K562 (cell line): Measurements from ENCODE around the gene TMEM179. TPM values are rescaled to one million over a fixed set of nuclear protein-coding genes. Genes with fewer than 3 reads are reported as not detected.

Source experiments
- ATAC-seq: fragments of 200-7000 bp; cut with Tn5 transposase; 3 replicates; pipeline ENCODE4 v1.9.1; 2020; ENCODE audit warnings: moderate library complexity
- BruUV-seq: library from RNA; stranded (reverse); fragments of 400-500 nt; replicated peaks from 2 replicates; lab custom pipeline; 2021; lab: Mats Ljungman, UMichigan
- CTCF ChIA-PET: fragments of 300-600 bp; formaldehyde crosslinking; extraction: SDS; loops from one replicate; lab custom pipeline; 2021; ENCODE audit warnings: low intra/inter-chr PET ratio; lab: Yijun Ruan, JAX
- POLR2A ChIA-PET: fragments of 300-600, 350-650 bp; sonication (Branson Sonifier 250); formaldehyde crosslinking; extraction: SDS; loops from one replicate; lab custom pipeline; 2021; ENCODE audit warnings: antibody characterized with exemption, inconsistent platforms; lab: Yijun Ruan, JAX
- DNase-seq, 4 experiments: peaks; one replicate each; pipeline versions ENCODE4 v3.0.0 to v3.0.0-alpha.2; 2011 to 2018; ENCODE audit warnings: low spot score in 3 of 4, mixed read lengths in 3 of 4; ENCODE audit errors: extremely low read depth in 1 of 4
- FAIRE-seq: peaks from 2 replicates; lab custom pipeline; 2011; peaks lifted over from hg19 to GRCh38; lab: Jason Lieb, UNC
- H2AFZ ChIP-seq: 2 replicates; pipeline ENCODE4 v1.6.0; 2011; ENCODE audit warnings: low read depth, low read length, control low read depth, inconsistent platforms
- H3K27ac ChIP-seq: fragments of 200-600 bp; 3 replicates; pipeline ENCODE4 v1.8.0; 2011; ENCODE audit warnings: low read depth, mild to moderate bottlenecking, control low read depth, inconsistent platforms, low read length, moderate library complexity, mixed read lengths; ENCODE audit errors: extremely low read depth
- H3K27me3 ChIP-seq, 2 experiments: fragments of 300-600 bp in 1 of 2; 2 replicates in 1 of 2; 3 replicates in 1 of 2; pipeline versions ENCODE4 v1.6.0 to v1.8.0; 2011; ENCODE audit warnings: inconsistent platforms in 2 of 2, low read length in 2 of 2, mild to moderate bottlenecking in 1 of 2, mixed read lengths in 1 of 2, moderate library complexity in 1 of 2; ENCODE audit not compliant: control insufficient read depth in 2 of 2, insufficient read depth in 2 of 2
- H3K36me3 ChIP-seq: fragments of 300-600 bp; 3 replicates; pipeline ENCODE4 v1.8.0; 2011; ENCODE audit warnings: mild to moderate bottlenecking, low read length, inconsistent platforms; ENCODE audit not compliant: control insufficient read depth, insufficient read depth
- H3K4me1 ChIP-seq, 2 experiments: fragments of 200-600 bp in 1 of 2; replicated peaks in 1 of 2; 2 replicates in 1 of 2; 3 replicates in 1 of 2; pipeline versions ENCODE4 v1.5.1 to v1.8.0; 2011; ENCODE audit warnings: inconsistent platforms in 2 of 2, low read length in 2 of 2, mild to moderate bottlenecking in 1 of 2, mixed read lengths in 1 of 2, moderate library complexity in 1 of 2; ENCODE audit not compliant: control insufficient read depth in 2 of 2, insufficient read depth in 2 of 2
- H3K4me2 ChIP-seq: 2 replicates; pipeline ENCODE4 v1.6.1; 2011; ENCODE audit warnings: low read length, control low read depth, inconsistent platforms, mixed read lengths; ENCODE audit not compliant: insufficient read depth
- H3K4me3 ChIP-seq: fragments of 200-600 bp; sonication (generic), shearing (Covaris generic); 2 replicates; pipeline ENCODE4 v1.5.1; 2016; ENCODE audit warnings: control low read depth, inconsistent platforms
- H3K79me2 ChIP-seq: fragments of 200-600 bp; 3 replicates; pipeline ENCODE4 v1.8.0; 2011; ENCODE audit warnings: low read length, inconsistent platforms; ENCODE audit not compliant: control insufficient read depth, insufficient read depth
- H3K9ac ChIP-seq, 2 experiments: 2 replicates each; pipeline versions ENCODE4 v1.6.0 to v1.6.1; 2011; ENCODE audit warnings: low read depth in 2 of 2, low read length in 2 of 2, control low read depth in 1 of 2, inconsistent platforms in 1 of 2, mild to moderate bottlenecking in 1 of 2, mixed read lengths in 1 of 2; ENCODE audit not compliant: insufficient read depth in 1 of 2
- H3K9me1 ChIP-seq: one replicate; pipeline ENCODE4 v1.6.0; 2011; ENCODE audit warnings: inconsistent platforms, mild to moderate bottlenecking, low read length, moderate library complexity; ENCODE audit not compliant: control insufficient read depth, insufficient read depth
- H3K9me3 ChIP-seq: replicated peaks from 2 replicates; pipeline ENCODE4 v1.5.1; 2011; ENCODE audit warnings: low read depth, low read length, inconsistent platforms; ENCODE audit not compliant: control insufficient read depth, insufficient read depth
- H4K20me1 ChIP-seq: replicated peaks from 2 replicates; pipeline ENCODE4 v1.6.1; 2011; ENCODE audit warnings: low read length, inconsistent platforms, mixed read lengths; ENCODE audit not compliant: control insufficient read depth, insufficient read depth
- CREB1 ChIP-seq, 2 experiments: sonication (generic) in 1 of 2; formaldehyde crosslinking in 1 of 2; IDR thresholded peaks; 2 replicates each; pipeline versions ENCODE4 v1.6.1 to v1.8.0; 2012 to 2022; ENCODE audit warnings: inconsistent platforms in 1 of 2, mild to moderate bottlenecking in 1 of 2, missing genetic modification reagents in 1 of 2, moderate library complexity in 1 of 2
- HMG20B ChIP-seq: fragments of 250-450 bp; sonication (Bioruptor Pico); IDR thresholded peaks from 2 replicates; pipeline ENCODE4 v1.5.0; 2021; ENCODE audit warnings: mild to moderate bottlenecking
- HNRNPH1 ChIP-seq: fragments of 200-400 bp; formaldehyde crosslinking; optimal IDR thresholded peaks from 2 replicates; pipeline ENCODE3; 2017; ENCODE audit warnings: low read depth, mild to moderate bottlenecking, low read length, moderate library complexity
- MCM2 ChIP-seq: fragments of 450-650 bp; IDR thresholded peaks from 2 replicates; pipeline ENCODE4 v1.6.1; 2017; ENCODE audit warnings: low read depth, mild to moderate bottlenecking
- MTA1 ChIP-seq: fragments of 450-650 bp; IDR thresholded peaks from 2 replicates; pipeline ENCODE4 v1.6.1; 2017; ENCODE audit warnings: borderline replicate concordance
- MXI1 ChIP-seq: IDR thresholded peaks from 2 replicates; pipeline ENCODE4 v1.6.1; 2011; ENCODE audit warnings: low read depth, mild to moderate bottlenecking, improper control_type of control experiment, low read length
- NCOR1 ChIP-seq: fragments of 450-650 bp; IDR thresholded peaks from 2 replicates; pipeline ENCODE4 v1.6.1; 2016; ENCODE audit warnings: mild to moderate bottlenecking, moderate library complexity
- SLC30A9 ChIP-seq: fragments of 250-450 bp; sonication (Bioruptor Pico); IDR thresholded peaks from 2 replicates; pipeline ENCODE4 v1.8.0; 2022; ENCODE audit warnings: mild to moderate bottlenecking, moderate library complexity
- SMARCA5 ChIP-seq: fragments of 450-650 bp; IDR thresholded peaks from 2 replicates; pipeline ENCODE4 v1.6.1; 2016
- STAT5B ChIP-seq: fragments of 250-450 bp; sonication (Bioruptor Pico); IDR thresholded peaks from 2 replicates; pipeline ENCODE4 v1.8.0; 2021; ENCODE audit warnings: mild to moderate bottlenecking, inconsistent platforms
- ZNF124 ChIP-seq: sonication (generic); formaldehyde crosslinking; IDR thresholded peaks from 2 replicates; pipeline ENCODE4 v1.8.1; 2022; ENCODE audit warnings: missing genetic modification reagents
- ZNF24 ChIP-seq: fragments of 450-650 bp; IDR thresholded peaks from 2 replicates; pipeline ENCODE4 v1.6.1; 2016
- ZNF696 ChIP-seq: fragments of 250-450 bp; sonication (Bioruptor Pico); conservative IDR thresholded peaks from 2 replicates; pipeline ENCODE4 v1.4.0; 2020; ENCODE audit warnings: mild to moderate bottlenecking, moderate library complexity
- WGBS: fragments of 100-300 bp; shearing (Covaris generic); methylation state at CpG from one replicate; pipeline ENCODE4 v1.1.6; 2016; ENCODE audit warnings: low coverage, mixed read lengths; ENCODE audit not compliant: insufficient coverage; ENCODE audit errors: missing lambda C conversion rate; 5-methylcytosine and 5-hydroxymethylcytosine counted together
- in situ Hi-C: fragments of 300-500 bp; cut with MboI; formaldehyde crosslinking; loops from 4 replicates; pipeline ENCODE4 v1.15.0; 2018; ENCODE audit warnings: inconsistent platforms, mixed read lengths
- intact Hi-C: fragments of 100-400 bp; cut with micrococcal nuclease; formaldehyde crosslinking; loops from 2 replicates; pipeline ENCODE4 v1.14.2; 2022
- polyA plus RNA-seq, 8 experiments: library from polyadenylated mRNA; depleted of rRNA in 4 of 8; stranded (reverse) in 5 of 8; unstranded in 3 of 8; fragments of >200 nt; fragmentation: Nextera tagmentation in 2 of 8; fragmentation: Illumina TruSeq in 1 of 8; extraction: Ambion mirVana in 2 of 8; extraction: Trizol in 1 of 8; gene quantifications; 2 replicates each; pipeline versions ENCODE4 v1.2.1 to v1.2.3, GENCODE V29; 2011 to 2014; ENCODE audit warnings: inconsistent platforms in 1 of 8, missing spikeins in 1 of 8
- total RNA-seq, 7 experiments: library from RNA; depleted of rRNA in 6 of 7; stranded (reverse); fragments of >200 nt in 6 of 7; fragmentation: Illumina TruSeq in 2 of 7; extraction: Trizol in 2 of 7; gene quantifications; 2 replicates each; pipeline versions ENCODE4 v1.2.1 to v1.2.3, GENCODE V29; 2011 to 2021; ENCODE audit warnings: low replicate concordance in 1 of 7
- TF ChIP-seq, protein P1 (sequence below): sonication (generic); formaldehyde crosslinking; IDR thresholded peaks from 2 replicates; pipeline ENCODE4 v1.9.0; 2022; ENCODE audit warnings: mild to moderate bottlenecking, missing genetic modification reagents
- TF ChIP-seq, protein P2 (sequence below): fragments of 450-650 bp; formaldehyde crosslinking; IDR thresholded peaks from 2 replicates; pipeline ENCODE4 v1.4.0; 2020; ENCODE audit warnings: mild to moderate bottlenecking
- TF ChIP-seq, protein P3 (sequence below): fragments of 250-450 bp; sonication (Bioruptor Pico); IDR thresholded peaks from 2 replicates; pipeline ENCODE4 v1.5.0; 2021
- TF ChIP-seq, protein P4 (sequence below): fragments of 200-800 bp; sonication (Bioruptor generic); IDR thresholded peaks from 2 replicates; pipeline ENCODE4 v1.6.1; 2017; ENCODE audit warnings: missing genetic modification characterization, missing compliant biosample characterization
- TF ChIP-seq, protein P5 (sequence below): sonication (generic); formaldehyde crosslinking; IDR thresholded peaks from 2 replicates; pipeline ENCODE4 v1.5.0; 2020; ENCODE audit warnings: missing genetic modification reagents

The TMEM179 gene
- total and polyA plus RNA-seq, 9 of the 15 experiments (the other 6 are each of a cell fraction or from before 2014, with no cell fraction given), result not detected

DNA sequence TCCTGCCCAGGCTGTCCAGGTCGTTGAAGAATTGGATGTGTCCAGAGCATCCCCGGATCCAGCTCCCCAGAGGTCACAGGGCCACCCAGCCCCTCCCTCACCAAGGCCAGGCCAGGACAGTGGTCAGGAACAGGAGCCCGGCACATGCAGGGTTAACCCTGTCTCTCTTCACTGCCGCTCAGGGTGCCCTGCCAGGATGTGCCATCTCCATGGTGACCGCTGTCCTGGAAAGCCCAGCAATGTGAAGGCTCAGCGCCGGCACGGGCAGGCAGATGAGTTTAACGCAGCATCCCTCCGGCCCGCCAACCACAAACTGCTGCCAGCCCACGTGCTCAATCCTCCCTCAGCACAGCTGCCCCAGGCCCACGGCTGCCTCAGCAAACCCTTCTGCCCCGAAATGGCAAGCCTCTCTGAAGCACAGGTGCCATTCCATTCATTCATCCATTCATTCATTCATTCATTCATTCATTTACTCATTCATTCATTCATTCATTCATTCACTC is 4.4 kb downstream of the TMEM179 start:
- H4K20me1 ChIP-seq, result no peaks in the 10 kb centered on the region
- ChIA-PET CTCF (no interaction called here), POLR2A (no interaction called here)
- 0% methylated on average over 7 of the region's 14 CpGs for WGBS
- no peak overlapping the region for H3K4me3 ChIP-seq
- H3K27me3 ChIP-seq, result peaks cover 3 to 21% of the 10 kb centered on the region in 2 experiments; a peak in 3 of 5 replicates
- in situ Hi-C loops, result no loop called here
- BruUV-seq, result no TSS peak
- no peak overlapping the region for H3K4me2 ChIP-seq
- no peaks in the 10 kb centered on the region for H3K9me1 ChIP-seq
- H3K27ac ChIP-seq, result no peak overlapping the region
- no peaks in the 10 kb centered on the region for H3K79me2 ChIP-seq
- TF ChIP-seq ZNF696 (CRISPR knock-in tag), result no peak
- TF ChIP-seq, protein P1, sequence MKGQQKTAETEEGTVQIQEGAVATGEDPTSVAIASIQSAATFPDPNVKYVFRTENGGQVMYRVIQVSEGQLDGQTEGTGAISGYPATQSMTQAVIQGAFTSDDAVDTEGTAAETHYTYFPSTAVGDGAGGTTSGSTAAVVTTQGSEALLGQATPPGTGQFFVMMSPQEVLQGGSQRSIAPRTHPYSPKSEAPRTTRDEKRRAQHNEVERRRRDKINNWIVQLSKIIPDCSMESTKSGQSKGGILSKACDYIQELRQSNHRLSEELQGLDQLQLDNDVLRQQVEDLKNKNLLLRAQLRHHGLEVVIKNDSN (CRISPR knock-in tag), result peak; percentile 61
- TF ChIP-seq, protein P2, sequence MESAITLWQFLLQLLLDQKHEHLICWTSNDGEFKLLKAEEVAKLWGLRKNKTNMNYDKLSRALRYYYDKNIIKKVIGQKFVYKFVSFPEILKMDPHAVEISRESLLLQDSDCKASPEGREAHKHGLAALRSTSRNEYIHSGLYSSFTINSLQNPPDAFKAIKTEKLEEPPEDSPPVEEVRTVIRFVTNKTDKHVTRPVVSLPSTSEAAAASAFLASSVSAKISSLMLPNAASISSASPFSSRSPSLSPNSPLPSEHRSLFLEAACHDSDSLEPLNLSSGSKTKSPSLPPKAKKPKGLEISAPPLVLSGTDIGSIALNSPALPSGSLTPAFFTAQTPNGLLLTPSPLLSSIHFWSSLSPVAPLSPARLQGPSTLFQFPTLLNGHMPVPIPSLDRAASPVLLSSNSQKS (CRISPR knock-in tag), result no peak
- TF ChIP-seq, protein P3, sequence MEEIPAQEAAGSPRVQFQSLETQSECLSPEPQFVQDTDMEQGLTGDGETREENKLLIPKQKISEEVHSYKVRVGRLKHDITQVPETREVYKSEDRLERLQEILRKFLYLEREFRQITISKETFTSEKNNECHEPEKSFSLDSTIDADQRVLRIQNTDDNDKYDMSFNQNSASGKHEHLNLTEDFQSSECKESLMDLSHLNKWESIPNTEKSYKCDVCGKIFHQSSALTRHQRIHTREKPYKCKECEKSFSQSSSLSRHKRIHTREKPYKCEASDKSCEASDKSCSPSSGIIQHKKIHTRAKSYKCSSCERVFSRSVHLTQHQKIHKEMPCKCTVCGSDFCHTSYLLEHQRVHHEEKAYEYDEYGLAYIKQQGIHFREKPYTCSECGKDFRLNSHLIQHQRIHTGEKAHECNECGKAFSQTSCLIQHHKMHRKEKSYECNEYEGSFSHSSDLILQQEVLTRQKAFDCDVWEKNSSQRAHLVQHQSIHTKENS (CRISPR knock-in tag), result no peak
- TF ChIP-seq, protein P4, sequence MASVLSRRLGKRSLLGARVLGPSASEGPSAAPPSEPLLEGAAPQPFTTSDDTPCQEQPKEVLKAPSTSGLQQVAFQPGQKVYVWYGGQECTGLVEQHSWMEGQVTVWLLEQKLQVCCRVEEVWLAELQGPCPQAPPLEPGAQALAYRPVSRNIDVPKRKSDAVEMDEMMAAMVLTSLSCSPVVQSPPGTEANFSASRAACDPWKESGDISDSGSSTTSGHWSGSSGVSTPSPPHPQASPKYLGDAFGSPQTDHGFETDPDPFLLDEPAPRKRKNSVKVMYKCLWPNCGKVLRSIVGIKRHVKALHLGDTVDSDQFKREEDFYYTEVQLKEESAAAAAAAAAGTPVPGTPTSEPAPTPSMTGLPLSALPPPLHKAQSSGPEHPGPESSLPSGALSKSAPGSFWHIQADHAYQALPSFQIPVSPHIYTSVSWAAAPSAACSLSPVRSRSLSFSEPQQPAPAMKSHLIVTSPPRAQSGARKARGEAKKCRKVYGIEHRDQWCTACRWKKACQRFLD, result no peak
- TF ChIP-seq SLC30A9 (CRISPR knock-in tag), result no peak
- TF ChIP-seq MCM2, result no peak
- TF ChIP-seq MXI1, result no peak
- peak; percentile 97 for TF ChIP-seq ZNF24
- no peak for TF ChIP-seq ZNF124 (CRISPR knock-in tag)
- TF ChIP-seq NCOR1, result no peak
- TF ChIP-seq, protein P5, sequence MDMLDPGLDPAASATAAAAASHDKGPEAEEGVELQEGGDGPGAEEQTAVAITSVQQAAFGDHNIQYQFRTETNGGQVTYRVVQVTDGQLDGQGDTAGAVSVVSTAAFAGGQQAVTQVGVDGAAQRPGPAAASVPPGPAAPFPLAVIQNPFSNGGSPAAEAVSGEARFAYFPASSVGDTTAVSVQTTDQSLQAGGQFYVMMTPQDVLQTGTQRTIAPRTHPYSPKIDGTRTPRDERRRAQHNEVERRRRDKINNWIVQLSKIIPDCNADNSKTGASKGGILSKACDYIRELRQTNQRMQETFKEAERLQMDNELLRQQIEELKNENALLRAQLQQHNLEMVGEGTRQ (CRISPR knock-in tag), result peak; percentile 38; the same call in 1 of the 2 replicates
- TF ChIP-seq CREB1 (IDR thresholded peaks at IDR 0.05), result no peak
- TF ChIP-seq CREB1 (CRISPR knock-in tag; IDR thresholded peaks at IDR 0.05), result no peak
- no peak for TF ChIP-seq HNRNPH1
- TF ChIP-seq SMARCA5, result no peak
- TF ChIP-seq STAT5B (CRISPR knock-in tag), result no peak
- no peak for TF ChIP-seq HMG20B (CRISPR knock-in tag)
- TF ChIP-seq MTA1, result no peak
- H3K9ac ChIP-seq, result no peak overlapping the region
- no peak for FAIRE-seq
- DNase-seq, result no peak
- H3K4me1 ChIP-seq, result peaks cover 0 to 15% of the 10 kb centered on the region in 2 experiments; a peak in 2 of 5 replicates
- no peaks in the 10 kb centered on the region for H3K36me3 ChIP-seq
- no peak for ATAC-seq
- H2AFZ ChIP-seq, result no peak overlapping the region
- no peaks in the 10 kb centered on the region for H3K9me3 ChIP-seq
- intact Hi-C loops, result no loop called here
